Measurements from ENCODE around the gene UNC5B.

DNA sequence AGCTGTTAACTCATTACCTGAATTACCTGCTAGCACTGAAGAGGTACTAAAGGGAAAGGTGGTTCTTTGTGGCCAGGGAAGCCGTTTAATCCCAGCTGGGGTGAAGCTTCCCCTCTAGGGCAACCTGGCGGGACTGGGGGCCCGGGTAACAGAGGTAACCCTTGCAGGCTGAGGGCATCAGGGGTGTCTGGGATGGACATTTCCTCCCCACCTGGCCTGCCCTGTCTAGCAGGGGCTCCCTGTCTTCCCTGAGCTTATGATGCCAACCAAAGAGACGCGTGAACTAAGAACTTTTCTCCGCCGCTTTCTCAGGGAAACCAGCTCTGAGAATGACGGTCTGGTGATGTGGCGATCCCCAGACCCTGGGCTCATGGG lies 52.8 kb downstream of the UNC5B start:
- TF ChIP-seq, protein P1, sequence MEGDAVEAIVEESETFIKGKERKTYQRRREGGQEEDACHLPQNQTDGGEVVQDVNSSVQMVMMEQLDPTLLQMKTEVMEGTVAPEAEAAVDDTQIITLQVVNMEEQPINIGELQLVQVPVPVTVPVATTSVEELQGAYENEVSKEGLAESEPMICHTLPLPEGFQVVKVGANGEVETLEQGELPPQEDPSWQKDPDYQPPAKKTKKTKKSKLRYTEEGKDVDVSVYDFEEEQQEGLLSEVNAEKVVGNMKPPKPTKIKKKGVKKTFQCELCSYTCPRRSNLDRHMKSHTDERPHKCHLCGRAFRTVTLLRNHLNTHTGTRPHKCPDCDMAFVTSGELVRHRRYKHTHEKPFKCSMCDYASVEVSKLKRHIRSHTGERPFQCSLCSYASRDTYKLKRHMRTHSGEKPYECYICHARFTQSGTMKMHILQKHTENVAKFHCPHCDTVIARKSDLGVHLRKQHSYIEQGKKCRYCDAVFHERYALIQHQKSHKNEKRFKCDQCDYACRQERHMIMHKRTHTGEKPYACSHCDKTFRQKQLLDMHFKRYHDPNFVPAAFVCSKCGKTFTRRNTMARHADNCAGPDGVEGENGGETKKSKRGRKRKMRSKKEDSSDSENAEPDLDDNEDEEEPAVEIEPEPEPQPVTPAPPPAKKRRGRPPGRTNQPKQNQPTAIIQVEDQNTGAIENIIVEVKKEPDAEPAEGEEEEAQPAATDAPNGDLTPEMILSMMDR (IDR thresholded peaks at IDR 0.05): no peak
- no peak for TF ChIP-seq POLR2A (IDR thresholded peaks at IDR 0.05)

All from thyroid gland (tissue), 4 donors.